ENCODE measurements around the gene PACRG. TPM values are rescaled to one million over a fixed set of nuclear protein-coding genes. Genes with fewer than 3 reads are reported as not detected.

Gene PACRG
- total and polyA plus RNA-seq, 2 of the 13 experiments (the other 11 are each of a cell fraction or from before 2014, with no cell fraction given): 0.13 TPM; not detected in 1

DNA sequence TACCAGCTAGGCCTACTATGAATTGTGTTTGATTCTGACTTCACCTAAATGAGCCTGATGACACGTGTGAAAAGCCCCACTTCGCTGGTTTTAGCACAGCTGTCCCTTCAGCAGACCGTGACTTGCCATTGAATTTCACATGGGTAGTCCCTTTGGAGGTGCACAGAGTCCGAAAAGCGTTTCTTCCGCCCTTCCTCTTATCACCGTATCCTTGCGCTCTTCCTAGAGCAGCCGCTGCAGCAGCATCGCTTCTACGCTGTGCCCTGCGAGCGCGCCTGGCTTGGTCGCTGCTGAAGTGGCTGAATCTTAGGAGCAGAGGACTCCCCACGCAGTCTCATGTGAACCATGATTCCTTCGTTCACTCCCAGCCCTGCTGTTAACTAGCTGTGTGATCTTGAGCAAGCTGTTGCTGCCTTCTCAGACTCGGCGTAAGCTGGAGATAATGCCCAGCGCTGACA lies 127.0 kb downstream of the PACRG start (continued):
- no peak for TF ChIP-seq ZNF17 (CRISPR knock-in tag; IDR thresholded peaks at IDR 0.05)
- no peak for TF ChIP-seq ZNF557 (CRISPR knock-in tag; IDR thresholded peaks at IDR 0.05)
- no peak for TF ChIP-seq U2AF1 (optimal IDR thresholded peaks at IDR 0.05; ENCODE audit: low read depth, low read length)

DNA sequence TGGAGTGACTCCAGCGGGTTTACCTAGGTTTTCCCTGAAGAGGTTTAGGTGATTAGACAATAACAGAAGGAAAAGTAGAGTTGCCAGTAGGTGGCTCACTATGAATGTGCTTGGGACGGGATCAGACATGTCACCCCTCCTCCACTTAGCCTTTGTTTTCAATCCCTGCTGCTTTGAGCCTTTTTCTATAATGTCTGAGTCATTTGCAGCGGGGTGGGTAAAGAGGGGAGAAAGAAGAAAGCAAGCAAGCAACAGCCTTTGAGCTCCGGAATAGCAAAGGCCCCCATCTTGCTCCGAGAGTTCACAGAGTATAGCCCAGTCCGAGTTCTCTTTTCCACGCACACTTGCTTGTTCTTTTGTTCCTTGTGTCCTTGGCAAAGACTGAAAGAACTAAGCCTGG lies 129.1 kb downstream of the PACRG start:
- intact Hi-C loops (cut with micrococcal nuclease; ENCODE audit: unreplicated experiment): loop anchor here (2.0 to 5.0 kb wide), 3 partner anchors 560 to 1250 kb away; no protein-coding TSS in a partner anchor
- TF ChIP-seq SAFB2 (CRISPR knock-in tag; IDR thresholded peaks at IDR 0.05; ENCODE audit: borderline replicate concordance, low read depth) (no peak), ZNF160 (CRISPR knock-in tag; IDR thresholded peaks at IDR 0.05) (no peak), ZFYVE20 (CRISPR knock-in tag; IDR thresholded peaks at IDR 0.05; ENCODE audit: borderline replicate concordance, low read depth) (no peak), STAG1 (CRISPR knock-in tag; IDR thresholded peaks at IDR 0.05) (peak; percentile 78), ZNF570 (CRISPR knock-in tag; IDR thresholded peaks at IDR 0.05; ENCODE audit: borderline replicate concordance) (no peak), PCBP2 (optimal IDR thresholded peaks at IDR 0.05; ENCODE audit: low read depth, low read length, poor library complexity, severe bottlenecking) (no peak), FOXO1 (CRISPR knock-in tag; IDR thresholded peaks at IDR 0.05) (0 out of 2 replicates have a peak, but pooled peaks have one; percentile 25), ZNF468 (CRISPR knock-in tag; IDR thresholded peaks at IDR 0.05) (no peak), ZFP90 (CRISPR knock-in tag; IDR thresholded peaks at IDR 0.05; ENCODE audit: borderline replicate concordance) (no peak), CBX5 (CRISPR knock-in tag; IDR thresholded peaks at IDR 0.05; ENCODE audit: borderline replicate concordance) (no peak), SRY (CRISPR knock-in tag; IDR thresholded peaks at IDR 0.05) (no peak), RXRA (CRISPR knock-in tag; IDR thresholded peaks at IDR 0.05) (no peak), ZNF256 (CRISPR knock-in tag; conservative IDR thresholded peaks at IDR 0.05) (no peak), RNF2 (conservative IDR thresholded peaks at IDR 0.05; ENCODE audit: low read depth) (no peak), KDM4B (CRISPR knock-in tag; IDR thresholded peaks at IDR 0.05) (no peak), KDM3A (CRISPR knock-in tag; IDR thresholded peaks at IDR 0.05; ENCODE audit: low read depth) (no peak), ZNF232 (CRISPR knock-in tag; IDR thresholded peaks at IDR 0.05; ENCODE audit: borderline replicate concordance) (no peak), RAD21 (CRISPR knock-in tag; IDR thresholded peaks at IDR 0.05) (peak; percentile 56), CHCHD3 (CRISPR knock-in tag; IDR thresholded peaks at IDR 0.05) (no peak), NCOA2 (CRISPR knock-in tag; IDR thresholded peaks at IDR 0.05) (no peak), SALL2 (CRISPR knock-in tag; IDR thresholded peaks at IDR 0.05) (no peak), ZNF75D (CRISPR knock-in tag; IDR thresholded peaks at IDR 0.05; ENCODE audit: borderline replicate concordance) (no peak)
- TF ChIP-seq, protein P1, sequence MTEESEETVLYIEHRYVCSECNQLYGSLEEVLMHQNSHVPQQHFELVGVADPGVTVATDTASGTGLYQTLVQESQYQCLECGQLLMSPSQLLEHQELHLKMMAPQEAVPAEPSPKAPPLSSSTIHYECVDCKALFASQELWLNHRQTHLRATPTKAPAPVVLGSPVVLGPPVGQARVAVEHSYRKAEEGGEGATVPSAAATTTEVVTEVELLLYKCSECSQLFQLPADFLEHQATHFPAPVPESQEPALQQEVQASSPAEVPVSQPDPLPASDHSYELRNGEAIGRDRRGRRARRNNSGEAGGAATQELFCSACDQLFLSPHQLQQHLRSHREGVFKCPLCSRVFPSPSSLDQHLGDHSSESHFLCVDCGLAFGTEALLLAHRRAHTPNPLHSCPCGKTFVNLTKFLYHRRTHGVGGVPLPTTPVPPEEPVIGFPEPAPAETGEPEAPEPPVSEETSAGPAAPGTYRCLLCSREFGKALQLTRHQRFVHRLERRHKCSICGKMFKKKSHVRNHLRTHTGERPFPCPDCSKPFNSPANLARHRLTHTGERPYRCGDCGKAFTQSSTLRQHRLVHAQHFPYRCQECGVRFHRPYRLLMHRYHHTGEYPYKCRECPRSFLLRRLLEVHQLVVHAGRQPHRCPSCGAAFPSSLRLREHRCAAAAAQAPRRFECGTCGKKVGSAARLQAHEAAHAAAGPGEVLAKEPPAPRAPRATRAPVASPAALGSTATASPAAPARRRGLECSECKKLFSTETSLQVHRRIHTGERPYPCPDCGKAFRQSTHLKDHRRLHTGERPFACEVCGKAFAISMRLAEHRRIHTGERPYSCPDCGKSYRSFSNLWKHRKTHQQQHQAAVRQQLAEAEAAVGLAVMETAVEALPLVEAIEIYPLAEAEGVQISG (CRISPR knock-in tag; IDR thresholded peaks at IDR 0.05): no peak

More for the DNA sequence above, 129.1 kb downstream of the PACRG start:
- Histone ChIP-seq H3K27ac (ENCODE audit: extremely low read length, insufficient read depth, low read length) (no peak overlapping the region), H3K36me3 (replicated peaks in 1 of 2; ENCODE audit: control insufficient read depth in 1 of 2, insufficient read depth in 2 of 2, low read length in 2 of 2) (no peaks in the 10 kb centered on the region), H3K4me3 (replicated peaks in 1 of 3; ENCODE audit: insufficient read depth in 1 of 3, low read depth in 2 of 3, low read length in 3 of 3) (no peak overlapping the region), H4K20me1 (ENCODE audit: insufficient read depth, low read length) (no peaks in the 10 kb centered on the region), H3K4me1 (ENCODE audit: insufficient read depth, low read length) (no peaks in the 10 kb centered on the region), H3K79me2 (ENCODE audit: insufficient read depth, low read length) (no peaks in the 10 kb centered on the region), H3K4me2 (ENCODE audit: low read depth, low read length) (peak overlapping the region; percentile 54), H2AFZ (ENCODE audit: low read length) (no peak overlapping the region), H3K9me3 (ENCODE audit: low read length) (no peaks in the 10 kb centered on the region), H3K27me3 (ENCODE audit: control insufficient read depth in 1 of 2, insufficient read depth in 2 of 2, low read length in 2 of 2) (no peaks in the 10 kb centered on the region), H3K9ac (ENCODE audit: insufficient read depth, low read depth, low read length) (no peak overlapping the region)
- CTCF ChIA-PET (ENCODE audit: low intra/inter-chr PET ratio, low total read pairs): no interaction called here
- FAIRE-seq (peak; percentile 98), DNase-seq (ENCODE audit: low spot score) (peak; percentile 64), ATAC-seq (peak; percentile 98)
- POLR2A ChIA-PET: no interaction called here
- WGBS (ENCODE audit: low lambda C conversion rate): 32% methylated on average over 7 of the region's 7 CpGs
- in situ Hi-C loops (cut with HindIII; ENCODE audit: extremely low pct_ligation_motif_present, low pct_unique_long_range_greater_than_20kb): no loop called here
- BruUV-seq (replicated peaks): no TSS peak
